Omental fat pad (tissue), 4 donors: ENCODE results near the gene TFCP2L1. TPM values are rescaled to one million over a fixed set of nuclear protein-coding genes. Genes with fewer than 3 reads are reported as not detected.
"Not testable (repeated sequence)": the region's sequence is repeated elsewhere in the genome, so short reads cannot be mapped to it uniquely, and the experiment has no call there.

Experiments
- ATAC-seq: fragments of 150-250 bp; one replicate; pipeline ENCODE4 v1.9.1; 2016; ENCODE audit warnings: mild to moderate bottlenecking, moderate library complexity; ENCODE audit not compliant: low FRiP score
- DNase-seq: peaks from one replicate; pipeline ENCODE4 v3.0.0-alpha.2; 2019; ENCODE audit warnings: low spot score
- CTCF ChIP-seq, 3 donors: fragments of 450-650 bp; IDR thresholded peaks; one replicate each; pipeline ENCODE4 v1.5.1; 2016 to 2017; ENCODE audit warnings: antibody characterized with exemption in 3 of 3, mild to moderate bottlenecking in 3 of 3, moderate library complexity in 2 of 3
- total RNA-seq, 4 donors: library from RNA; depleted of rRNA; stranded (reverse); fragments of >200 nt; gene quantifications; one replicate each; pipeline ENCODE4 v1.1.0, GENCODE V29; 2016

Gene TFCP2L1
- total RNA-seq, 4 donors from 2014 or later, result 2.0 to 5.8 (median 3.6) TPM

- TF ChIP-seq CTCF (IDR thresholded peaks at IDR 0.05), result no peak
- ATAC-seq (no peak), DNase-seq (no peak)
Observed at GRCh38 chr2:121304941-121305340, 19.9 kb upstream of the TFCP2L1 start.

DNA sequence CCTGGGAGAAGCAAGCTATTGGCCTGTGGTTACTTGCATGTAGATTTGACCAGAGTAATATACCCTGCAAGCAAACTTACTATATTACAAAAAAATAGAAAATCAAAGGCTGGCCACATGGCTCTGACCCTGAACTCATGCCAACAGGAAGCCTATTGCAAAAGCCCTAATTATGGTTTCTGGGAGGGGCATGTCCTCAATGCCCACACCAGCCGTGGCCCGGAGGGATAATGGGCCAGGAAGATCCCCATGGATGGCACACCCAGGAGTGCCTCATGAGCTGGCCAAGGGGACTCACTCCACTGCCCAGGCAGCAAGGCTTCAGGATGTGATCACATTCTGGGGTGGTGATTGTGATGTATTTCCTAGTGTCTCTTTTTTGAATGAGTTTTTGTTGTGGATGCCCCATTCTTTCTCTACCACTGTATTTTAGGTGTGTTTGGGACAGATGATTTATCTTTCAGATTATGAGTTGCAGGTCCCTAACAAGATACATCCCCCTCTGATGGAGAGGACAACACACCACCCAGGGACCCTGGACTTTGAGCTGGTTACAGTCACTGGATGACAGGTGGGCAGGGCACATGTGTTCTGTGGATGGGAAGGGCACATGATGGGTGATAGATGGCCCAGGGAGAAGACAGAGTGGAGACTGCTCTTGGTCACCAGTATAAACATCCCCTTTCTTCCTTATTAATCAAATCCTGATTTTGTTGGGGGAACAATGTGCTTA, 18.7 kb upstream of the TFCP2L1 start:
- TF ChIP-seq CTCF (IDR thresholded peaks at IDR 0.05), result no peak

DNA sequence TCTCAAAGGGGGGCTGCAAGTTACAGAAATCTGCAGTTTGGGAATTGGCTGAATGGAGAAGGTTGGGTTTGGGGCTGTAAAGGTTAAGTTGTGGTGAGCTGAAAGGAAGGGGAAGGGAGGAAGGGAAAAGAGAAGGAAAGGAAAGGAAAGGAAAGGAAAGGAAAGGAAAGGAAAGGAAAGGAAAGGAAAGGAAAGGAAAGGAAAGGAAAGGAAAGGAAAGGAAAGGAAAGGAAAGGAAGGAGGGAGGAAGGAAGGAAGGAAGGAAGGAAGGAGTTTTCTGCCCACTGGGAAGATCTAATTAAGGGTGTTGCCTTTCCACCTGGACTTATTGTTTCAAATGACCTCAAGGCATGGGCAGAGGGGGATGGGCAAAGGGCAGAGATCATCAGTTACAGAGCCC, 16.2 kb upstream of the TFCP2L1 start:
- ATAC-seq, DNase-seq: not testable (repeated sequence)

More for the DNA sequence above, 18.7 kb upstream of the TFCP2L1 start:
- DNase-seq (no peak), ATAC-seq (no peak)

- DNase-seq (no peak), ATAC-seq (no peak)
- TF ChIP-seq CTCF (IDR thresholded peaks at IDR 0.05), result no peak
Observed at GRCh38 chr2:121298476-121298875, 13.5 kb upstream of the TFCP2L1 start.

- DNase-seq, result not testable (repeated sequence)
Observed at GRCh38 chr2:121297866-121298265, 12.9 kb upstream of the TFCP2L1 start.

DNA sequence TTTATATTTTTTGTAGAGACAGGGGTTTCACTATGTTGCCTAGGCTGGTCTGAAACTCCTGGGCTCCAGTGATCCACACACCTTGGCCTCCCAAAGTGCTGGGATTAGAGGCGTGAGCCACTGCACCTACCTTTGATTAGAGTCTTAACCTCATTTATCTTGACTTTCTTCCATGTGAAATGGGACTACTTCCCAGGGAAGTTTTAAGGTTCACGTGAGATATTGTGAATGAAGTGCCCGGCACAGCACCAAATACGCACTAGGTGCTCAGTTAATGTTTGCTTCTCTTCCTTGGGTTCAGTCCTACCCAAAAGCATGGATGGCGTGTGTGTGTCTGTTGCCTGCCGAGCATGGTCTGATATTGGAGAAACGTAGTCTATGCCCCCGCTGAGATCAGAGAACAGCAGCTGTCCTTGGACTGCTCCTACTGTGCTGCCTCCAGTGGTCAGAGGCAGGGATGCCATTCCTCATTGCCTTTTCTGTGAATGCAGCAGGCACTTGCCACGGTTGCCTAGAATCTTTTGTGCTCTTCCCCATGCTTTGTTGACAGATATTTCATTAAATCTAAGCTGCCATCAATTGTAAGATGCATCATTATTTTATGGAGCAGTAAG, 12.3 kb upstream of the TFCP2L1 start:
- DNase-seq, result no peak
- no peak for ATAC-seq
- no peak for TF ChIP-seq CTCF (IDR thresholded peaks at IDR 0.05)

More at GRCh38 chr2:121297866-121298265, 12.9 kb upstream of the TFCP2L1 start:
- not testable (repeated sequence) for ATAC-seq

- TF ChIP-seq CTCF (IDR thresholded peaks at IDR 0.05), result no peak
- ATAC-seq (no peak), DNase-seq (no peak)
Observed at GRCh38 chr2:121295911-121296650, 11.1 kb upstream of the TFCP2L1 start.
